SK-N-MC (cell line): ENCODE data around the gene TRMO.

Experiments used
- EZH2 ChIP-seq: fragments of 200-600 bp; sonication (generic); IDR thresholded peaks from one replicate; pipeline ENCODE4 v1.6.1; 2017; ENCODE audit warnings: antibody characterized with exemption
- FOXP2 ChIP-seq: optimal IDR thresholded peaks from 2 replicates; pipeline ENCODE3; 2011; ENCODE audit warnings: mild to moderate bottlenecking, moderate library complexity; ENCODE audit not compliant: insufficient read depth; ENCODE audit errors: extremely low read length, control extremely low read depth
- POLR2AphosphoS5 ChIP-seq: IDR thresholded peaks from 2 replicates; pipeline ENCODE4 v1.6.1; 2012; ENCODE audit warnings: mild to moderate bottlenecking, low read depth, low read length, borderline replicate concordance

- TF ChIP-seq EZH2 (no peak), FOXP2 (no peak), POLR2AphosphoS5 (no peak)
These were observed 14.7 kb upstream of the TRMO start for GRCh38 chr9:97936998-97937397.
